HFFc6 (cell line): ENCODE measurements around the gene TMEM25. TPM values are rescaled to one million over a fixed set of nuclear protein-coding genes. Genes with fewer than 3 reads are reported as not detected.

Experiments used
- DNase-seq: peaks from one replicate; pipeline ENCODE4 v3.0.0-alpha.2; 2018
- H3K27ac Mint-ChIP-seq: 2 replicates; pipeline ENCODE4 v1.8.0; 2020; ENCODE audit warnings: mild to moderate bottlenecking, mixed read lengths
- H3K27me3 Mint-ChIP-seq: 2 replicates; pipeline ENCODE4 v1.8.0; 2021; ENCODE audit warnings: mild to moderate bottlenecking, moderate library complexity, mixed read lengths; ENCODE audit not compliant: insufficient read depth
- H3K36me3 Mint-ChIP-seq: 2 replicates; pipeline ENCODE4 v1.8.0; 2021; ENCODE audit warnings: low read depth, mixed read lengths
- H3K4me1 Mint-ChIP-seq: 2 replicates; pipeline ENCODE4 v1.8.0; 2020; ENCODE audit warnings: low read depth, mixed read lengths
- H3K4me3 Mint-ChIP-seq: 2 replicates; pipeline ENCODE4 v1.8.0; 2020; ENCODE audit warnings: mild to moderate bottlenecking, moderate library complexity, mixed read lengths
- H3K9me3 Mint-ChIP-seq: 2 replicates; pipeline ENCODE4 v1.8.0; 2020; ENCODE audit warnings: mild to moderate bottlenecking, mixed read lengths
- CTCF ChIP-seq: fragments of 200-600 bp; sonication (generic); IDR thresholded peaks from 2 replicates; pipeline ENCODE4 v1.5.0; 2021; ENCODE audit warnings: antibody characterized with exemption, mild to moderate bottlenecking
- total RNA-seq, 6 experiments: library from RNA; stranded (reverse); fragmentation: NEBNext Ultra II Directional; extraction: Animal tissue kit (Norgen Biotek cat#: 25700); gene quantifications; 2 replicates in 1 of 6; 3 replicates in 5 of 6; pipeline ENCODE4 v1.2.3, GENCODE V29; 2021

The TMEM25 gene
- total RNA-seq, 6 experiments from 2014 or later: 10.8 to 17.1 (median 14.0) TPM

GRCh38 chr11:118521892-118522311, 9.1 kb upstream of the TMEM25 start:
- no peak for DNase-seq
- no peak overlapping the region for H3K4me3 Mint-ChIP-seq
- no peak overlapping the region for H3K27ac Mint-ChIP-seq
- no peaks in the 10 kb centered on the region for H3K4me1 Mint-ChIP-seq
- H3K36me3 Mint-ChIP-seq: peaks cover 24% of the 10 kb centered on the region
- H3K27me3 Mint-ChIP-seq: peaks cover 2% of the 10 kb centered on the region; the same call in 1 of the 2 replicates
- no peaks in the 10 kb centered on the region for H3K9me3 Mint-ChIP-seq
- no peak for TF ChIP-seq CTCF

GRCh38 chr11:118522571-118523072, 8.4 kb upstream of the TMEM25 start:
- TF ChIP-seq CTCF: peak; percentile 43; the same call in 1 of the 2 replicates
- peak; percentile 26 for DNase-seq
- H3K9me3 Mint-ChIP-seq: no peaks in the 10 kb centered on the region
- H3K36me3 Mint-ChIP-seq: peaks cover 29% of the 10 kb centered on the region
- H3K4me1 Mint-ChIP-seq: no peaks in the 10 kb centered on the region
- no peak overlapping the region for H3K4me3 Mint-ChIP-seq
- peaks cover 2% of the 10 kb centered on the region; the same call in 1 of the 2 replicates for H3K27me3 Mint-ChIP-seq
- H3K27ac Mint-ChIP-seq: no peak overlapping the region

GRCh38 chr11:118524356-118524755, 6.6 kb upstream of the TMEM25 start:
- Mint-ChIP-seq H3K4me3 (no peak overlapping the region), H3K27me3 (peaks cover 8% of the 10 kb centered on the region), H3K27ac (no peak overlapping the region), H3K9me3 (no peaks in the 10 kb centered on the region), H3K4me1 (peaks cover 4% of the 10 kb centered on the region), H3K36me3 (peaks cover 31% of the 10 kb centered on the region)
- no peak for TF ChIP-seq CTCF
- no peak for DNase-seq

- Mint-ChIP-seq H3K9me3 (no peaks in the 10 kb centered on the region), H3K4me1 (peaks cover 10% of the 10 kb centered on the region), H3K36me3 (peaks cover 26% of the 10 kb centered on the region), H3K27ac (no peak overlapping the region), H3K4me3 (no peak overlapping the region), H3K27me3 (peaks cover 8% of the 10 kb centered on the region)
- DNase-seq: no peak
- no peak for TF ChIP-seq CTCF
Observed at GRCh38 chr11:118524757-118525470, 6.1 kb upstream of the TMEM25 start.

- peaks cover 10% of the 10 kb centered on the region; the same call in 1 of the 2 replicates for H3K36me3 Mint-ChIP-seq
- H3K4me1 Mint-ChIP-seq: peaks cover 19% of the 10 kb centered on the region
- no peak overlapping the region for H3K4me3 Mint-ChIP-seq
- peaks cover 8% of the 10 kb centered on the region for H3K27me3 Mint-ChIP-seq
- H3K27ac Mint-ChIP-seq: no peak overlapping the region
- H3K9me3 Mint-ChIP-seq: no peaks in the 10 kb centered on the region
- TF ChIP-seq CTCF: no peak
- DNase-seq: no peak
Observed at GRCh38 chr11:118526688-118527087, 4.3 kb upstream of the TMEM25 start.
